Astrocyte of the cerebellum (primary cell): ENCODE data around the gene SPEF1.

Experiments used
- DNase-seq: peaks from one replicate; pipeline ENCODE4 v3.0.0-alpha.2; 2011; ENCODE audit warnings: low read depth
- H3K4me3 ChIP-seq: 2 replicates; pipeline ENCODE4 v1.5.1; 2011; ENCODE audit warnings: mild to moderate bottlenecking, low read depth, low read length, moderate library complexity
- CTCF ChIP-seq: IDR thresholded peaks from 2 replicates; pipeline ENCODE4 v1.5.1; 2012; ENCODE audit warnings: low read length, low read depth, moderate library complexity, mild to moderate bottlenecking; ENCODE audit errors: missing control alignments
- in situ Hi-C: cut with HindIII; loops from 2 replicates; pipeline ENCODE4 v1.10.0; 2017; ENCODE audit warnings: low sequenced_read_pairs

The SPEF1 gene

GRCh38 chr20:3801299-3801698, 20.1 kb upstream of the SPEF1 start:
- in situ Hi-C loops = no loop called here
- no peak overlapping the region for H3K4me3 ChIP-seq
- DNase-seq = no peak
- no peak for TF ChIP-seq CTCF

- no peak for TF ChIP-seq CTCF
- in situ Hi-C loops = no loop called here
Measured at GRCh38 chr20:3800878-3801260, 19.6 kb upstream of the SPEF1 start.

GRCh38 chr20:3800256-3800877, 19.1 kb upstream of the SPEF1 start:
- no peak for TF ChIP-seq CTCF
- DNase-seq = no peak
- no peak overlapping the region for H3K4me3 ChIP-seq
- in situ Hi-C loops = no loop called here

More at GRCh38 chr20:3800878-3801260, 19.6 kb upstream of the SPEF1 start:
- H3K4me3 ChIP-seq = no peak overlapping the region
- DNase-seq = no peak

GRCh38 chr20:3798908-3799248, 17.6 kb upstream of the SPEF1 start:
- no peak for TF ChIP-seq CTCF
- no peak for DNase-seq
- in situ Hi-C loops = no loop called here
- H3K4me3 ChIP-seq = no peak overlapping the region

GRCh38 chr20:3798373-3798768, 17.1 kb upstream of the SPEF1 start:
- no peak for DNase-seq
- TF ChIP-seq CTCF = no peak
- in situ Hi-C loops = no loop called here
- peak overlapping the region; percentile 58 for H3K4me3 ChIP-seq

- DNase-seq = no peak
- in situ Hi-C loops = no loop called here
- no peak for TF ChIP-seq CTCF
- H3K4me3 ChIP-seq = peak overlapping the region; percentile 58
Measured at GRCh38 chr20:3797592-3798372, 16.5 kb upstream of the SPEF1 start.
